ENCODE results near the gene CCDC9.

The CCDC9 gene

GRCh38 chr19:47255879-47256692, at the start of gene CCDC9:
CCDC9 (plus strand) TSS chr19:47256525; CDS start chr19:47258401, 1,876 bp downstream.
- in situ Hi-C loops (cut with HindIII; ENCODE audit: low sequenced_read_pairs): no loop called here

DNA sequence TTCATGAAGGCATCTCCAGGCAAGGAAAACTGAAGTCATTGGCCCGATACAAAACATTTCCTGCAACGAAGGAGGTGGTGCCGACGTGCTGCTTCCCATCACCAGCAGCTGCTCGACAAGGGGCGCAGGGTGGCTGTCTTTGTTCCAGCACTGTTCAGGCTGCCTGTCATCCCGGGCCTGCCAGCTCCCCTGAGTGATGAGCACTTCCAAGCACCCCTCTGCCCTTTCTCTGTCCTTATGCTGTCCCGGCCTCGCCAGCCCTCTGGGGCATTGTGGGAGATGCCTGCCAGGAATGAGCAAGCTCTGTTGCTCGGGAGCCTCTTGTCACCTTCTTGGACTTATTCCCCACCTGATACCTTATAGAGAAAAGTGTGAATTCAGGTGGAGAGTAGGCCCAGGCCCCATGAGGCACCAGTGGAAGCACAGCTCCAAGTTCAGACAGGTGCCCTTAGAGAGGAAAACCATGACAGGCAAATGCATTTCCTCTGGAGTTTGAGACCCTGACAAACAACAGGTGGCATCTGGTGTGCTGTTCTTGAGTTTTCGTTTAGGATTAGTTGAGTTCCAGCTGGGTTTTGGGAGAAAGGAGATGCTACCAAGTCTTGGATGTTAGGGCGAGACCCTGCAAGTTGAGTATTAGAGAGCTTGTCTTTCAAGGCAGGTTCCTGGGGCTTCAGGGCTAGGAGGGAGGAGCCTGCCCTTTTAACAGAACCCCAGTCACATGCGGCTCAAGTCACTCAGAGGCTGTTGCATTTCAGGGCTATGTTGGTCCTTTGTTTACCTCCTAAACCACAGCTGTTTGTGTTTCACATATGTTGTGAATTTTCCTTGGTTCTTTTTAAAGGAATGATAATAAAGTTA, 46.8 kb upstream of the CCDC9 start:
- in situ Hi-C loops (cut with HindIII; ENCODE audit: low sequenced_read_pairs): no loop called here

- in situ Hi-C loops (cut with HindIII; ENCODE audit: low sequenced_read_pairs): no loop called here
Measured at GRCh38 chr19:47210180-47210490, 46.2 kb upstream of the CCDC9 start.

DNA sequence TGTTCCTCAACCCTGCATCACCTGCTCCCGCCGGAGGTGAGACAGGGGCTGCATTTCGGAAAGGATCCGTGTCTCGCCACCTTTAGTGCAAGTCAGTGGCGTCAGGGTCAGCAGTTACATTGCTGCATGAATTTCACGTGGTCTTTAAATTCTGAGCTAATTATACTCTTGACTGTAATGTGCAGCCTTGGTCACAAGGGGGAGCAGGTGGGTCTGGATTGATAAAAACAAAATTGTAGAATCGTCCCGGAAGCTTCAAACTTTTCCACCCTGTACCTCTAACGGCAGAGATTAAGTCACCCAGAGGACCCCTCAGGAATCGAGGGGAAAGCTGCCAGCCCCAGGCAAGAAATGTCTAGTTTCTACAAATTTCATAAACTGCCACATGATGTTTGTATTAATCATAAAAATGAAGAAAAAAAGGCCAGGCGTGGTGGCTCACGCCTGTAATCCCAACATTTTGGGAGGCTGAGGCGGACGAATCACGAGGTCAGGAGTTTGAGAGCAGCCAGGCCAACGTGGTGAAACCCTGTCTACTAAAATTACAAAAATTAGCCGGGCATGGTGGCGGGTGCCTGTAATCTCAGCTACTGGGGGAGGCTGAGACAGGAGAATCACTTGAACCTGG, 45.5 kb upstream of the CCDC9 start:
- in situ Hi-C loops (cut with HindIII; ENCODE audit: low sequenced_read_pairs): no loop called here

DNA sequence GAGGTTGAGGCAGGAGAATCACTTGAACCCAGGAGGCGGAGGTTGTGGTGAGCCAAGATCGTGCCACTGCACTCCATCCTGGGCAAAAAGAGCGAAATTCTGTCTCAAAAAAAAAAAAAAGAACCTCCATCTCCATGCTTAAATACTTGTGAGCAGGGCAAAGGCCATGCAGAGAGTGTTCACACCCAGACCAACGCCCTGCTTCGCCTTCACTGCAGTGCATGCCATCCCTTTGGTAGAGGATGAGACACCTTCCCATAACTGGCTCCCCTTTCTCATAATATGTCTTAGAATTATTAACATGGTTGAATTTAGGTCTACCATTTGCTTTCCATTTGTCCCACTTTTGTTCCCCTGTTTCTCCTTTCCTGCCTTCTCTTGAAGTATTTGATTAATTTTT, 40.7 kb upstream of the CCDC9 start:
- in situ Hi-C loops (cut with HindIII; ENCODE audit: low sequenced_read_pairs): no loop called here

- in situ Hi-C loops (cut with HindIII; ENCODE audit: low sequenced_read_pairs): no loop called here
Measured at GRCh38 chr19:47221080-47221841, 35.1 kb upstream of the CCDC9 start.

- in situ Hi-C loops (cut with HindIII; ENCODE audit: low sequenced_read_pairs): no loop called here
Measured at GRCh38 chr19:47221890-47222289, 34.4 kb upstream of the CCDC9 start.

DNA sequence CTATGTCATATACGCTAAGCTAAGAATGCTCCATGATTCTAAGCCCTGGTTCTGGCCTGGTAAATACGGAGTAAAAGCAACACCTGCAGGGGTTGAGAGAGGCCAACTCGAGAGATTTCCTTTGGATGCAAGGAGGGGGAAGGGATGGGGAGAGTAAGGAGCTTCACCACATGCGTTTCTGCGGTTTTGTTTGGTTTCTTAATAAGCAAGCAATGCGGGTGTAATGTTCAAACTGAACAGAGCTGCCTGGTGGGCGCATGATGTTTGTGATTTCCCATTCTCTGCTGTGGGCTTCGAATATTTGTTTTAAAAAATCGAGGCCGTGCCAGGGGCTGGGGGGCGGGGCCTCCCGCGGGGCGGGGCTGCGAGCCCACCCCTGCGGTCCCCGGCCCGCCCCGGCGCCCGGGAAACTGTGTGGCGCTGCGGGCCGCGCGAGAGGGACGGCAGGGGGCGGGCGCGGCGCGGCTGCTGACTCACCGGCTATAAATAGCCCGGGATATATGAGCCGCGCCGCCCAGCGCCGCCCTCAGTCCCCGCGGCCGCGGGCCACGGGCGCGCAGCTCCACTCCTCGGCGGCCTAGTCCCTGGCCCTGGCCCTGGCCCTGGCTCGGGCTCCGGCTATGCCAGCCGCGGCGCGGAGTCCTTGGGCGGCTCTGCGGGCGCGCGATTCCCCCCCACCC, 30.4 kb upstream of the CCDC9 start:
- in situ Hi-C loops (cut with HindIII; ENCODE audit: low sequenced_read_pairs): no loop called here

GRCh38 chr19:47226426-47227351, 29.6 kb upstream of the CCDC9 start:
- in situ Hi-C loops (cut with HindIII; ENCODE audit: low sequenced_read_pairs): no loop called here

- in situ Hi-C loops (cut with HindIII; ENCODE audit: low sequenced_read_pairs): no loop called here
Measured at GRCh38 chr19:47227352-47228167, 28.8 kb upstream of the CCDC9 start.

DNA sequence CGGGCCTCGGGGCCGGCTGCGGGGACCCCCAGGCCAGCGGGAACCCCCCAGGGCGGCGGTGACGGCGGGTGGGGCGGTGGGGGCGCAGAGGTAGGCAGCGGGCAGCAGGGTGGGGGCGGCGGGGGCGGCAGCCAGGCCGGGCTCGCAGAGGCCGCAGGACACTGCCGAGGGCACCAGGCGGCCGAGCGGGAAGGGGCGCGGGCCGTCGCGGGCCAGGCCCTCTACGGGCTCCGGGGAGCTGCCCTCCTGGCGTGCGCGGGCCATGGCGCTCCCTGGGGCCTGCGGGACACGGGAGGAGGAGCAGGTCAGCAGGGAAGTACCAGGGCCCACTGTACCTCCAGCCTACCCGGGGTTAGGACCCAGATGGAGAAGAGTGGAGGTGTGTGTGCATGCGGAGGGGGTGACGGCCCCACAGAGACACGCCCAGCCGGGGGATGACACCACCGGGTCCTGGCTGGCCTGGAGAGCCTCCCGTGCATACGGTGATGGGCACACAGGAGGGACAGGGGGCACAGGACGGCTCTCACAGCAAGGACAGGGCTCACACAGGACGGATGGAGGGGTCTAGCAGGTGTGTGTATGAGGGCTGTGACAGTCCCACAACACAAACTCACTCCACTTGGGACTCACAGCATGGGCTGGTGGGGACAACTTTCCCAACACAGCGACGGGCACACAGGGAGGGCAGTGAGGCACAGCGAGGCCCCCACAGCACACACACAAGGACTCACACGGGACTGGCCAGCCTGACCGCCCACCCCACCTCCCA, 28.0 kb upstream of the CCDC9 start:
- in situ Hi-C loops (cut with HindIII; ENCODE audit: low sequenced_read_pairs): no loop called here

DNA sequence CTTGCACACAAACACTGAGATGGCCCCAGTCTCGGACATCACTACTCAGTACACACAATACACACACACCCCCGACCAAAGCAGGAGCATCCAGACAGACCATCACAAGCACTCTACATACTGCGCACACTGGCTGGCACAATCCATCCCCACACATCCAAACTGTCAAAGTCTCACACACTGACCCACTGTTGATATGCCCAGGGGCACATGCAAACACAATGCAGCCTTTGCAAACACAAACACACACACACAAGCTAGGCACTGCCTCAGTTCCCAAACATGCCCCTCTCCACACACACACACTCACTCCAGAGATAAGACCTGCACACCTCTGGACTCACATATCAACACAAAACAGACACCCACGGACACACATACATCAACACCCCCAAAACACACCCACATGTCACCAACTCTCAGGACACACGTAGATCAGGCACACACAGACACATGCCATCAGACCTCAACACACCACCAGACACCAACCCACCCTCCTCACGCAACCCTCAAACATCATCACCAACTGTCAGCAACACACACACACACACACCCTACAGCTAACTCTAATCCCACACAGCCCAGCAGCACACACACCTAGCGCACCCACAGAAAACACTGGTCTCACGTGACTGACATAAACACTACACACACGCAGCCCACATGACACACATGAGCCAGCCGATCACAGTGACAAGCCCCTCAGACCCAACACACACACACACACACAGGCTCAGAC, 27.2 kb upstream of the CCDC9 start:
- in situ Hi-C loops (cut with HindIII; ENCODE audit: low sequenced_read_pairs): no loop called here

- in situ Hi-C loops (cut with HindIII; ENCODE audit: low sequenced_read_pairs): no loop called here
Measured at GRCh38 chr19:47229676-47230053, 26.7 kb upstream of the CCDC9 start.

DNA sequence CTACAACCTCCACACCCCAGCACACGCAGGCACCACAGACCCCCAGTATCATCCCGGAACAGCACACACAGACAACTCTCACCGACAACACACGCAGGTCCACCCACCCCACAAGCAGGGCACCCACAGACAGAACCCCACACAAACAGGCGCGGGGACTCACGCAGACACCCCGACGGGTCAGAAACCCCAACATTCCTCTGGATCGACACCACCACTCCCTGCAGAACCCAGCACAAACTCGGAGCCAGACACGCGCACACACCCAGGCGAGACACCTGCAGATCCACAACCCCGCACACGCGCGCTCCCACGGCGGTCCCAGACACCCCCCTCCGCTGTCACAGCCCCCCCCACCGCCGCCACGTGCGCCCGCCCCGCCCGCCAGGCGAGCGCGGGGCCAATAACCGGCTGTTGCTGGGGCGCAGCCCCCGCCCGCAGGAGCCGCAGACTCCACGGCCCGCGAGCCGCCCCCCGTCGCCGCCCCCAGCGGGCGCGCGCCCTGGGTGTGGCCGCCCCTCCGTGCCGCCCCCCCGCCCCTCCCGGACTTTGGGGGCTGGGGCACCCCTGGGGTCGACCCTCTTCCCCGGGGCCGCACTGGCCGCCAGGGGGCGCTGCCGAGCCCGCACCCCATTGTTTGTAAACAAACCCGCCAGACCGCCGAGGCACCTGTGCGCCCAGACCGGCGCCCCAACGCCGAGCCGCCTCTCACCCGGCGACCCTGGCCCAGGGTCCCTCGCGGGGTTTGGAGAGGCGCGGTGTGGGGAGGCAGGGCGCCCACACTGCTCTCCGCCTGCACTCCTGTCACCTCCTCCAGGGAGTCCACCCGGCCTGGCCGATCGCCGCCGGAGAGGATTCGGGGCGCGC, 26.0 kb upstream of the CCDC9 start:
- in situ Hi-C loops (cut with HindIII; ENCODE audit: low sequenced_read_pairs): no loop called here

DNA sequence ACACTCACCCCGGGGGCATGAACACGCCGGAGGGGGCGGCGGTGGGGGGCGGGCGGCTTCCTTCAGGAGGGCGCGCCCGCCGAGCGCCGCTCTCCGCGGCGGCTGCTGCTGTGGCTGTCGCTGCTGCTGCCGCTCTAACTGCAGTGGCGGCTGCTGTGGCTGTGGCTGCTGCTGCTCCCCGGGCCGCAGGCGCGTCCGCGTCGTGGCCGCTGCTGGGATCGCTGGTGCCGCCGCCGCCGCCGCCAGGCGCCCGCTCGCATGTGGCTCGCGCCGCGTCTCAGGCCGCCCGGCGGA, 25.5 kb upstream of the CCDC9 start, which contains the start of gene BBC3:
Gene BBC3, minus strand, starts transcription at position 279 of the 294 bp plus-strand sequence. CDS start 2,768 bp downstream, outside the sequence.
- in situ Hi-C loops (cut with HindIII; ENCODE audit: low sequenced_read_pairs): no loop called here
